Measurements from ENCODE around the gene TXNIP.
A peak's percentile ranks its signal among the peaks of the same experiment; 100 is the strongest.

The TXNIP gene

DNA sequence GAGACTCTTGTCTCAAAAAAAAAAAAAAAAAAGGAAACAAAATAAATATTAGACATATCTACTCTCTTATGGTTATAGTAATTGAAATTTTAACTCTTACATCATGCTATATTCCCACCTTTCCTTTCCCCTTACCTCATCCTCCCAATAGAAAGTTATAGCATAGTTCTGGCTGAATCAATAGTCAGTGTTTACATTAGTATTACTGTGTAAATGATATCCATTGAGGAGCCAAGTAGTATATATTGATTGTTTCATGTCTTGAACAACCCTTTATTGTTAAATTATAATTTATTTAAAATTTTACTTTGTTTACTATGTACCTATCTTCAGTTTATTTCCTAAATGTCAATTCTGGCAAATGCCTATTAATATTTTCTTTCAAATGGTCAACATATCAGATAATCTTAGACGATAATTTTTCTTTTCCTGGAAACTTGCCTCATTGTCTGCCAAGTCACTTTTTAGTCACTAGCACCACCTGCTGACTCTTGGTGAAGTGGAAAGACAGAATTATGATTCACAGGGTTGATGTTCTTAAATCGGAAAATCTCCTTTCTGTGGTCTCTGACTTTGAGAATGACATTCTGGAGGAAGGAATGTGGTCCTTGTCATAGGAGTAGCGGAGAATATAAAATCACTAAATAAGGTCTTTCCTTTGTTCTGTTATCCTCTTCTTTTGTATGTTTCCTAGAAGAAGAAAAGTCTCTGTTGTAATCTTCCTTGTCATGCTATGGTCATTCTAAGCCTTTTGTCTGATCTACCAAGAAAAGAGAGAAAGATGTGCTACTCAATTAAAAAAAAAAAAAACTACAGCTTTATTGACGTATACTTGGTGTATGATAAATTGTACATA is 16.6 kb upstream of the TXNIP start:
- no peak for DNase-seq

DNA sequence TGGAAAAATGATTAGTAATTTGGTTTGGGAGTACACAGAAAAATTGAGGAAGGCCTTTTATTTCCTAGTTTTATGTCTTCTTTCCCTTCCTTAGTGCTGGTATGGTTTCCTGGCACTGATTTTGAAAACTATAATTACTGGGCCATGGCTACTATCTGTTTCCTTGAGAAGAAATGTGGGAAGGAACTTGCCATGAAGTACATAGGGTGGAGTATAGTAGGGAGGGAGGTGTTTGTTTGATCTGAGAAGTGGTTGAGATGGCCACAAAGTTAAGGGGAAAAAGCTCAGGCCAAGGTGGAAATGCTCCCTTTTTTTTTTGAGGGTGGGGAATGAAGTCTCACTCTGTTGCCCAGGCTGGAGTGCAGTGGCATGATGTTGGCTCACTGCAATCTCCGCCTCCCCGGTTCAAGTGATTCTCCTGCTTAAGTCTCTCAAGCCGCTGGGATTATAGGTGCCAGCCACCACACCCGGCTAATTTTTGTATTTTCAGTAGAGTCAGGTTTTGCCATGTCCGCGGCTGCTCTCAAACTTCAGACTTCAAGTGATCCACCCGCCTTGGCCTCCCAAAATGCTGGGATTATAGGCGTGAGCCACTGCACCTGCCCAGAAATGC is 13.9 kb upstream of the TXNIP start:
- no peak for DNase-seq

DNA sequence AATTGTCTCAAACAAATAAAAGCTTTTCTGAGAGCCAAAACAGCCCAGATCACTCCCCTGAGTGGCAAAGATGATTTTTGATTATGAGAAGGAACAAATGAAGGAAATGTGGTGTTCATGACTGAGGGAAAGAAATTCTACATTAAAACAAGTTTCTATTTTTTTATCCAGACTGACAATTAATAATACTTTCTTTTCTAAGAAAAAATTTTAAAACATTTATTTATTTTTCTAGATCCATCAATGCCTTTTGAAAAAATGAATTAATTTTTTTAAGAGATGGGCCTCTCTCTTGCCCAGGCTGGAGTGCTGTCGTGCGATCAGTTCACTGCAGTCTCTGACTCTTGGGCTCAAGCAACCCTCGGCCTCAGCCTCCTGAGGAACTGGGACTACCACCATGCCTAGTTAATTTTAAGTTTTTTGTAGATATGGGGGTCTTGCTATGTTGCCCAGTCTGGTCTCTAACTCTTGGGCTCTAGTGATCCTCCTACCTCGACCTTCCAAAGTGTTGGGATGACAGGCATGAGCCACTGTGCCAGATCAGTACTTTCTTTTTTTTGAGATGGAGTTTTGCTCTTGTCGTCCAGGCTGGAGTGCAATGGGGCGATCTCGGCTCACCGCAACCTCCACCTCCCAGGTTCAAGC is 11.2 kb upstream of the TXNIP start:
- DNase-seq: no peak

DNA sequence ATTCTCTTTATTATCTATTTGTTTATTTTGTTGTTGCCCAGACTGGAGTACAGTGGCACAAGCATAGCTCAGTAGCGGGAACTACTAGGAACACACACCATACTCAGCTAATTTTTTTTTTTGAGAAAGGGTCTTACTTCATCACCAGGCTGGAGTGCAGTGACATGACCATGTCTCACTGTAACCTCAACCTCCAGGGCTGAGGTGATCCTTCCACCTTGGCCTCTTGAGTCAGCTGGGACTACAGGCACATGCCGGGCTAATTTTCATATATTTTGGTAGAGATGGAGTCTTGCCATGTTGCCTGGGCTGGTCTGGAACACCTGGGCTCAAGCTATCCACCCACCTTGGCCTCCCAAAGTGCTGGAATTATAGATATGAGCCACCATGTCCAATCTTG is 5.3 kb upstream of the TXNIP start:
- DNase-seq: no peak

DNA sequence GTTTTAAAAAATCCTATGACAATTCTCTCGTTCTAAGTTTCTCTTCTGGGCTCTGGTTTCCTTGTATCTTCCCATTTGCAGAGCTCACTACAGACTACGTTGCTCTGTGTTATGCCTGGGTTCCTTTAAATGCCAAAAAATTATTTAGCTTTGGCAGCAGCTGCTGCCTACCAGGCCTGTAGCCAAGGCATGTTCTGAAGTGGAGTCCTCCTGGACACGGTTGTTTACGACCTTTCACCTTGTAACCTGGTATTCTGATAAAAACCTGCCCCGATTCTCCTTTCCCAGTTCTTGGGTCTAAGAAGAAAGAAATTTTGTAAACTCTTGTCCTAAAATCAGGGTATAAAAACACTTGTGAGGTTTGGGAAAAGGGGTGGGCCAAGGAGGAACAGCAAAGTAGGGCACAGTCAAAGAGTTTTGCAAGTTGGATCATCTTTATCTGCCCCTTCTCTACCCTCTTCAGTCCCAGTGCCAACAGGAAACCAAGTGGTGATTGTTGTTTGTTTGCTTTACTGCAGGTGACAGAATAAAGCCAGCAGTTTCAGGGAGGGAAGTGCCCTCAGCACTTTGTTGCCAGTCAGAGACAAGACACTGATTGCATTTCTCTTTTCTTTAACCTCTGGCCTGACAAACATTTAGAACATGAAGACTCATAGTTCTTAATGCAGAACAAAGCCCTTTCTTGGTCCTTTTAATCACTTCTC is 3.1 kb upstream of the TXNIP start:
- DNase-seq: no peak

DNA sequence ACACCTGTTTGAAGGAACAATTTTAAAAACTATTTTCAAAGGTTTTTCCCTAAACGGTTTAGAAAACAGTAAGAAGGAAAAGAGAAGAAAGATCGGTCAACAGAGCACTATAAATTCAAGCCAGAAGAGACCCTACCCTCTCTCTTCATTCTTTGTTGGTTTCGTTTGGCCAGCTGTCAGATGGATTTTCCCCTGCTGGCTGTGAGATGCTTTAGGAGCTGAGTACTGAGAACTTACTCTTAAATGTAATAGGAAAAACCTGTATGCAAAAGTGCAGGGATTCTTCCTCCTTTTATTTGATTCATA is 1.3 kb upstream of the TXNIP start:
- no peak for DNase-seq

DNA sequence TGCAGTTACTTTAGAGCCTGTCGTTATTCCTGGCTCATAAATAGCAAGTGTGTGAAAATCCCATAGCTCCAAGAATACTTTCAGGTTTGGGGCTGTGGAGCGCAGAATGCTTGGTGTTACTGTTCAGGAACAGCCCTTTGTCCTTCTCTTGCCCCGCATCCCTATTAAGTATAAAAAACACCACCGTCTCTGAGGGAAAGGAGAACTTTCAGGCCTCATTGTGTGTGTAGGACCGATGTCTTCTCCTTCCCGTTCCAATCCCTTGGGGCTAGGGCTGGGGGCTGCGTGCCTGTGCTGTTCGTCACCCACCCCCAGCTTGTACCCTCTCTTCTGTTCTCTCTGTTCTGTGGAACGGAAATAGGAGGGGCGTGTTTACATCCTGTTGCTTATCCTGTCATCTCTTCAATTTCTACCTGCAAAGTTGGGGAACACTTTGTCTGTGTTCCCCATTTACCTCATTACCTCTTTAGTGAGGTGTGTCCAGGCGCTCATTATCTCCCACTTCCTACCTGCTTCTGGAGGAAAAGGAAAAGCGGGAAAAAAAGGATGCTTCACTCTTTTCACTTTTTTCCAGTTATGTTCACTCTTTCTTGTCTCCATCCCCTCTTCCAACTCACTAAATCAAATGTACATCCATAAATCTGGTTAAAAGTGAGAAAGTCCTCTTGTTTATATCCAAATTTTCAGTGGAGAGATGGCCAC is 788 bp upstream of the TXNIP start:
- DNase-seq: peak; percentile 36

DNA sequence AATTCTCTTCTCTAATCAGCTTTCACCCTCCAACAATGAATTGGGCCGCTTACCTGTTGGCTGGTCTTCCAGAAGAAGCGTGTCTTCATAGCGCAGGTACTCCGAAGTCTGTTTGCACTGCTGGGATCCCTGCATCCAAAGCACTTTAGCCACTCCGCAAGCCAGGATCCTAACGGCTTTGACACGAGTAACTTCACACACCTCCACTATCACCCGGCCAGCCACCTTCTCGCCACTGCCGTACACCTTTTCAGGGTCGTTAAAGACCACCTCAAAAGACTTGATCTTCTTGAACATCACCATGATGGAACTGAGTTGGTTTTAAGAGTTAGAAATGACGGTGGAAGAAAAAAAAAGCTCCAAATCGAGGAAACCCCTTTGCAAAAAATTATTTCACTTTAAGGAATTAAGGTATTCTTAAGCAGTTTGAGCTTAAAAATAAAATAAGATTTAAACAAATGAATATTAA is 381 bp downstream of the TXNIP start:
- DNase-seq: no peak

DNA sequence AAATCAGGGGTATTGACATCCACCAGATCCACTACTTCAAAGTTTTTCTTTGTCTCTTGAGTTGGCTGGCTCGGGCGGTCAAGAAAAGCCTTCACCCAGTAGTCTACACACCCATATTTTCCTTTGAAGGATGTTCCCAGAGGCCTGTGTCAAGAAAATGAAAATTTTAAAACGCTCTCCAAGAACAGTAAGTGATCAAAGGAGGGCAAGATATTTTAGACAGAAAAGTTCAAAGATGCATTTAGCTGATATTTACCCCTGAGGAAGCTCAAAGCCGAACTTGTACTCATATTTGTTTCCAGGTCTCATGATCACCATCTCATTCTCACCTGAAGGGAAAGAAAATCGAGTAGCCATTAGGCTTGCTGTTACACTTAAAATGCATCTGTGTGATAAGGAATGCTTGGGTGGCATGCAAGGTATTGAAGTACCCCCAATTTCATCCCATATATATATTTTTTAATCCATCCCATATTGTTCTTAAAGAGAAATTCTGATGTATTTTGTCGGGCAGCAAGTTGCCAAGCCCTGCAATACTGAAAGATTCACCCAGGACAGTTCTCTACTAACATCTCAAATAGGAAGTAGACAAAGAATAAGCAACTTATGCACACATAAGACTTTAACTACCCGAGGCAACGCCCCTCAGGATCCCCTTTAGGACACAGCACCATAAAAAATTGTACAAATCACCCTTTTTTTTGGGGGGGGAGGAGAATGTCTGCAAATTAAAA is 1.1 kb downstream of the TXNIP start:
- no peak for DNase-seq

DNA sequence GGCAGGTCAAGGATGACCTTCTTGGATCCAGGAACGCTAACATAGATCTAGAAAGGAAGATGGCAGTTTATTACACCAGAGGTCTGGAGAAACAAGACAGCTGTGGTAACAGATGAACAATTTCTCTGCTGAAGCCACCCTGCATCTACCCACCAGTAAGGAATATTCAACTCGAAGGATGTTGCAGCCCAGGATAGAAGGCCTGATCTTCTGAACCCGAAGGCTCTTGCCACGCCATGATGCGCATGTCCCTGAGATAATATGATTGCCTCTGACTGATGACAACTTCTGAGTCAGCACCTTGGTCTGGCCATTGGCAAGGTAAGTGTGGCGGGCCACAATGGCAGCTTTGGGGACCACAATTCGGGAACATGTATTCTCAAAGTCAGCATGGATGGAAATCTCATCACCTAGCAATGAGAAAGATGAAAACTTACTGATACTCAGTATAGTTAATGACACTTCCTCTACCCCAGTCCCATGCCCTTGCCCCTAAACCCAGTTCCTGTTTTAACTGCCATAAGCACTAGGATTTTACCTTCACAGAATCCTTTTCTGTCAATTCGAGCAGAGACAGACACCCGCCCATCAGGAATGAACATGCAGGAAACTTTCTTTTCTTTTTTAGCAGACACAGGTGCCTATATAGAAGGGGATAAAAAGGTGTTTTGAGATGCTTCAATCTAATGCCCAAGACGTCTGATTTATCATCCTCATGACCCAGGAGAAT is 1.8 kb downstream of the TXNIP start:
- no peak for DNase-seq

DNA sequence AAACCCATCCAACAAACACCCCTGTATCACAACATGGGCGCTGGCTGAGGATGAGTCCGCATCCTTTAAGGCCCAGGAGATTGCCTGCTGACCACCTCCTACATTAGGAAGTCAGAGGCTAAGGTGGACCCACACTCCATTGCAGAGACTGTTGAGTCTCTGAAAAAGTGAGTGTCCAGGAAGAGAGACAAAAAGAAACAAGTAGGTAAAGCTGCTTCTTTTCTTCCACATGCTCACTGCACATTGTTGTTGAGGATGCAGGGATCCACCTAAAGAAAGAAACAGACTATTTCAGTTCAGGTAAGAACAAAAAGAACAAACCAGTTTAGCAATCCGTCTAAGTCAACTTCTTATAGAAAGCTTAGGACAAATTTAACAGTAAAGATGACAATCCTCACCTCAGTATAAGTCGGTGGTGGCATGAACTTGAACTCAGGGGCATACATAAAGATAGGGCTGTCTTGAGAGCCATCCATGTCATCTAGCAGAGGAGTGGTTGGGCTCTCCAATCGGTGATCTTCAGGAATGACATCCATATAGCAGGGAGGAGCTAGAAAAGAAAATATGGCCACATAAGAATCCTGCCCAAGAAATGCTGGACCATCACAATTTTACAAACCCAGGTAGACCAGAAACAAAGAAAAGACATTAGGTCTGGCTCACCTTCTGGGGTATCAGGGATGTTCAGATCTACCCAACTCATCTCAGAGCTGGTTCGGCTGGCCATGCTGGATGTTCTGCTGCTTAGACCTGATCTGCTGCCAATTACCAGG is 2.6 kb downstream of the TXNIP start:
- DNase-seq: no peak

DNA sequence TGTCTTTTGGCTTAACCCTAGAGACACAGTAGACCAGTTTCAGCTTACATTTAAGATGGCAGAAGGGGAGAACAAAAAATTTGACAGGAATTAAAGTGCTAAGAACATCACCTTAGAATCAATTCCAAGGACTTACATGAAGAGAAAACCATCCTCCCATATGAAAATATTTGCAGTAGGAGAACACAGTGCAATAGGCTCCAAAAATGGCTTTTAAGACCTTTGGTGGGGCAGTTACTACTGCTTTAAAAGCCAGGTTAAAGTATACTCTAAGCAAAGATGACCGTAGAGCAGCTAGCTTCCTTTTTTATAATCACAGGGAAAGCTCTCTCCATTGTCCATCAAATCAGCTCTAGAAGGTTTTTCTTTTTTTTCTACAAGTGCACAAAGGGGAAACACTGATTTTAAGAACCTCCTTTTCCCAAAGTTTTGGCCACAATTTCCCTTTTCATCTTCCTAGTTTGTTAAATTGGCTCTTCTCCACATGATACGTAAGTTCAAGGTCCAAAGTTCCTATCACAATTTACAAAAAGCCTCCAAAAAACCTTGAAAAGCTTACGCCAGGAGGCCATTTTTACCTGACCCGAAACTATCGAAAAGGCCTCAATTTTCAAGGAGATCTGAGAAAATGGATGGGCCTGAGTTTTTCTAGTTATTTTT is 3.3 kb downstream of the TXNIP start:
- no peak for DNase-seq

DNA sequence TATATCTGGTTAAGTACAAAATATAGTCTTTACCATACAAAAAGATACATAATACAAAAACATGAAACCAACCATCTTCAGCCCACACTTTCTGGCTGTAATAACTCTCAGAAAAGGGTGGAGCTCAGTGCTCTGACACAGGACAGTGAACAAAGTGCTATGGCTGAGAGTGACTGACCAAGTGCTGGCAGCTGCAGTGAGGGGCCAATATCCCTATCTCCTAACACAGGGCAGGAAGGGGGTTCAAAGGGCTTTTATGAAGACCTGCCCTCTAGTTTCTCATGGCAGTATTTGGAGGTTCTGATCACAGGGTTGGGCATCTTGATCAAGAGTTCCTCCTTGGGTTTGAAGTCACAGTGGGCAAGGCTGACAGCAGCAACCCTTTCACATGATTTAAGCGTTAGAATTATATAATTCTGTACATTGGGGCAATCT is 3.9 kb downstream of the TXNIP start:
- no peak for DNase-seq

DNA sequence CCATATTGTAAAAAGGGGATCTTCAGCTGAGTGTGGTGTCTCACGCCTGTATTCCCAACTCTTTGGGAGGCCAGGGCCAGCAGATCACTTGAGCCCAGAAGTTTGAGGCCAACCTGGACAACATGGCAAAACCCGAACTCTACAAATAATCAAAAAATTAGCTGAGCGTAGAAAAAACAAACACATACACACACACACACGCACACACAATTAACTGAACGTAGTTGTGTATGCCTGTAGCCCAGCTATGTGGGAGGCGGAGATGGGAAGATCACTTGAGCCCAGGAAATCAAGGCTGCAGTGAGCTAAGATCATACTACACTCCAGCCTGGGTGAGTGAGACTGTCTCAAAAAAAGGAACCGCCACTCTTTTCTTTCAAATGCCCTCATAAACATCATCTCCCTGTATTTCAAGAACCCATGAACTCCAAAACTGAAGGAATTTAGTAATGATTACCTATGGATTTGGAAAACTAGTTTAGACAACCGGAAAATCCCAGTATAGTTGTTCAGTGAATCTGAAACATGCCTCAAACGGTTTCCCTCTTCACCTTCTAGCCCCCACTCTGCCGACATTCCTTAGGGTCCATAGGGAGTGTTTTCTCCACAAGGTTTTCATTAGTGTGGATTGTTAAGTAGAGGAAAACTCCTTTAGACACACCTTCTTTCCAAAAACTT is 4.5 kb downstream of the TXNIP start:
- DNase-seq: no peak

DNA sequence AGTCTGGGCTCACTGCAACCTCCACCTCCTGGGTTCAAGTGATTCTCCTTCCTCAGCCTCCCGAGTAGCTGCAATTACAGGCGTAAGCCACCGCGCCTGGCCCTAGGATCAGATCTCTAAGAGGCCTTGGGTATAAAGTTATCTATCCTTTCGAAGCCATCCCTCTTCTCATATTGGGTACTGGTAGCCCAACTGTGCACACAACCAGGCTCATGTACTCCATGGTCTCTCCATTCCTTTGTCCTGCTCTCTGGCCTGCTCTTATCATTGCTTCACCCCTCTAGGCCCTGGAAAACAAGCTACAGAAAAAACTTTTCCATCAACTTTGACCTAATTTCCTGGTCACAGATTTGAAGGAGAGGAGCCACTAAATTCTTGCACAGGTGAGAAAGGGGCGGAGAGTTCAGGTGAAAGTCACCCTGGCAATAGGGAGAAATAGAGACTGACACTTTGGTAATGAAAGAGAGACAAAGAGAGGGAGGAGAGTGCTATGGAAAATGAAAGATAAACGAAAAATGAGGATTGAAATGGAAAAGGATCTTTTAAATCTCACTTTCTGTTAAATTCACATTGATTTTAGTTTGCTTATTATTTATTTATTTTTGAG is 6.0 kb downstream of the TXNIP start:
- DNase-seq: no peak

DNA sequence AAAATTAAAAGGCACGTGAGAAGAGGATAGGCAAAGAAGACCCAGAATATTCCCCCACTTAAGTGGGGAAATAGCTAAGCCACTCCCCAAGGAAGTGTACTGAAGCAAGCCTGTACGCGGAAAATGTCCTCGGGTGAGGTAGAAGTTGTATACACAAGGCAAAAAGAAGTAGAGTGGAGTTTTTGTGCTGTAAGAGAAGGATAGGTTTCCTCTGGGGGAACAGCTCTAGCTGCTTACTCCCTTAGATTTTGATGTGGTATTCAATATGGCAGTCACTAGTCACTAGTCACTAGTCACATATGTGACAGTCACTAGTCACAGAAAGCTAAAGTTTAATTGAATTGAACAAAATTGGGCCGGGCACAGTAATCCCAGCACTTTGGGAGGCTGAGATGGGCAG is 7.6 kb downstream of the TXNIP start:
- no peak for DNase-seq

DNA sequence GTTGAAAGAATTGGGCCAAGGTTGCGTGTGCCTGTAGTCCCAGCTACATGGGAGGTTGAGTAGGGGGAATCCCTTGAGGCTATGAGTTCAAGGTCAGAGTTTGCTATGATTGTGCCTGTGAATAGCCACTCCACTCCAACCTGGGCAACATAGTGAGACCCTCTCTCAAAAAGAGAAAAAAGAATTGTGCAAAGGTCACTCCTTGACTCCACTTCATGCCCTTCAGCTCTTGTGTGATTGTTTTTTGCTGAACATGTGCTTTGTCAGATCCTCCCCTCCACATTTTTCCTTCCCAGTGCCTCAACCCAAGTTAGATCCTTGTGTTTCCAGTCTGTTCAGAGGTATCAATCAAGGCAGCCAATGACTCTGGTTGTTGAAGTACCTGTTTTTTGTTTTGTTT is 8.5 kb downstream of the TXNIP start:
- no peak for DNase-seq

DNA sequence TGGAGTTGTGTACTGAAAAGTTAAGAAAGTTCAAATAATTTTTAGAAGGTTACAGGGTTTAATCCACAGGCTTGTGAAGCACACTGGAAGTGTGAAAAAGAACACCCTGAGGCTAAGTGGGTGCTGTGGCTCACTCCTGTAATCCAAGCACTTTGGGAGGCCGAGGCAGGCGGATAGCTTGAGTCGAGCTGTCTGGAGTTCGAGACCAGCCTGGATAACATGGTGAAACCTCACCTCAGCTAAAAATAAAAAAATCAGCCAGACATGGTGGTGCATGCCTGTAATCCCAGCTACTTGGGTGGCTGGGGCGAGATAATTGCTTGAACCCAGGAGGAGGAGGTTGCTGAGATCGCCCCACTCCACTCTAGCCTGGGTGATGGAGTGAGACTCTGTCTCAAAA is 9.8 kb downstream of the TXNIP start:
- DNase-seq: no peak
